ENCODE measurements around the gene SLC22A23.

SLC22A23 gene

DNA sequence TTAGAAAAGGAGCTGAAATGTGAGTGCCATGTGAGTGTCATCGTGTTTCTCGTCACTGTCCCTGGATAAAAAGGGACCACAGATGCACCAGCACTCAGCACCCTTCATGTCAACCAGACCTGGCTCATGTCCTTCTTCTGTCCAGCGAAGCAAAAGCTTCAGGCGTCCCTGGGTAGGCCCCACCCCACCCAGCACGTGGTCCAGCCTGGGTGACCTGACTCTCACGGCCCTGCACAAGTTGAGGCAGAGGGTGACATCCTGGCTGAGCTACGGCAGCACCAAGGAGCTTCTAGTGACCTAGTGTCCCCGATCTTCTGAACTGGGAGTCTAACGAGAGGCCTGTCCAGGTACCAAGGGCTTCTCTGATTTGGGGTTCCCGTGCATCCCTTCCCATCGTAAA lies 160.3 kb downstream of the SLC22A23 start:
- H3K27ac ChIP-seq (ENCODE audit: low read depth, low read length): no peak overlapping the region
- WGBS: 93% methylated on average over 11 of the region's 11 CpGs

DNA sequence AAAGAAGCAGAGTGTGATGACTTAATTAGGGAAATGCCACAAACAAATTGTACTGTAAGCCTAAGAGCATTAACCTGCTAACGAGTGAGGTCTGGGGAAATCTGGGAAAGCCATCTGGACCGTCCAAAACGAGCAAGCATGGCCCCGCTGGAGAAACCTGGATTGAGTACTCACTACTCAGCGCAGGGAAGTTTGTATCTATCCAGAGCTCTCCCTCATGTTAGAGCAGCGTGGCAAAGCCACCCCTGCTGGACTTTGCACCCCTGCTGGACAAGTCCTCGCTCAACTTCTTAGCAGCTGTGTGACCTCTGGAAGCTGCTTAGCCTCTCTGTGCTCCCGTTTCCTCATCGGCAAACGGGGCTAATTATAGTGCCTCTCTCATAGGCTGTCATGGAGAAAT lies 160.8 kb downstream of the SLC22A23 start:
- Histone ChIP-seq H3K4me1 (ENCODE audit: insufficient read depth, low read length) (no peaks in the 10 kb centered on the region), H3K27me3 (ENCODE audit: insufficient read depth, low read length) (no peaks in the 10 kb centered on the region), H3K4me3 (ENCODE audit: low read length) (no peak overlapping the region), H3K36me3 (ENCODE audit: insufficient read depth, low read length) (peaks cover 5% of the 10 kb centered on the region; the same call in 1 of the 2 replicates), H3K9ac (ENCODE audit: low read depth, low read length) (no peak overlapping the region), H3K27ac (ENCODE audit: low read depth, low read length) (no peak overlapping the region), H3K9me3 (ENCODE audit: insufficient read depth, low read depth, low read length) (no peaks in the 10 kb centered on the region)
- 93% methylated on average over 10 of the region's 10 CpGs for WGBS

More for the DNA sequence above, 160.3 kb downstream of the SLC22A23 start:
- H3K9ac ChIP-seq (ENCODE audit: low read depth, low read length): no peak overlapping the region
- peaks cover 5% of the 10 kb centered on the region; the same call in 1 of the 2 replicates for H3K36me3 ChIP-seq (ENCODE audit: insufficient read depth, low read length)
- H3K9me3 ChIP-seq (ENCODE audit: insufficient read depth, low read depth, low read length): no peaks in the 10 kb centered on the region
- H3K27me3 ChIP-seq (ENCODE audit: insufficient read depth, low read length): no peaks in the 10 kb centered on the region
- no peaks in the 10 kb centered on the region for H3K4me1 ChIP-seq (ENCODE audit: insufficient read depth, low read length)
- no peak overlapping the region for H3K4me3 ChIP-seq (ENCODE audit: low read length)

DNA sequence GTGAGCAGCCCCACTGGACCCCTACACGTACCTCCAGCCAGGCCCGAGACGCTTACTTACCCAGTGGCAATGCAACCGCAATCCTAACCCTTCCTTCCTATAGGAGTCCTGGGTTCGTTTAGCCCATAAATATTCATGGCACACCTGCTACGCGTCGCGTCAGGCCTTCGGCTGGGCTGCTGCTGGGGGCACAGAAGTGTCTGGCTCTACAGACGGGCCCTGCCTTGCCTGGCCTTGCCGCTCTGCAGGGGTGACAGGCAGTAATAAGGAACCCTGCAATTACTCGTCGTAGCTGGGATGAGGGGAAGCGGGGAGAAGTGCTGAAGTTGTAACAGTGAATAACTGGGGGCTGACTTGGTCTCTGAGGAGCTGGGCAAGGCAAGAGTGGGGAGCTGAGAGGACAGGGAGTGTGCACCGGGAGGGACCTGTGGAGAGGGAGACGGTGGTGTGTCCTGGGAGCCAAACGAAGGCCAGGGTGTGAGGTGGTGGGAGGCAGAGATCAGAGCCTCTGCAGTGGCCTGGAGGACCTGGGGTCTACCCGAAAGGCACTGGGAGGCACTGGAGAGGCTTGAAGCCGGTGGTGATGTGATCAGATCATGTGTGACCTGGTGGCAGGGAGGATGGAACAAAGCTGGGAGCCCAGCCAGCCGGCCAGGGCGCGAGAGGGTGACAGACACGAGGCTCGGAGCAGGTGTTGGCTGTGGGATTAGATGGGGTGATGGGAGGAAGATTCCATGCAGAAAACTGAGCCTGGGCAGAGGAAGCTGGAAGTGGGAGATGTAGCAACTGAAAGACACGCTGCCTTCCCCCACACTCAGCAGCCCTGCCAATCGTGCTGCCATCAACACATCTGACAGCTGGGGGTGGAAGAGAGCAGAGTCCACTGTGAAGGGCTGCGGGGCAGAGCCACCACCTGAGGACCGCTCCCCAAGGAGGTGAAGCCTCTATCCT lies 161.7 kb downstream of the SLC22A23 start:
- Histone ChIP-seq H3K36me3 (ENCODE audit: insufficient read depth, low read length) (peaks cover 11% of the 10 kb centered on the region; the same call in 1 of the 2 replicates), H3K9me3 (ENCODE audit: insufficient read depth, low read depth, low read length) (no peaks in the 10 kb centered on the region), H3K27me3 (ENCODE audit: insufficient read depth, low read length) (no peaks in the 10 kb centered on the region), H3K9ac (ENCODE audit: low read depth, low read length) (no peak overlapping the region), H3K4me1 (ENCODE audit: insufficient read depth, low read length) (no peaks in the 10 kb centered on the region), H3K4me3 (ENCODE audit: low read length) (no peak overlapping the region), H3K27ac (ENCODE audit: low read depth, low read length) (no peak overlapping the region)
- WGBS: 90% methylated on average over 29 of the region's 29 CpGs

DNA sequence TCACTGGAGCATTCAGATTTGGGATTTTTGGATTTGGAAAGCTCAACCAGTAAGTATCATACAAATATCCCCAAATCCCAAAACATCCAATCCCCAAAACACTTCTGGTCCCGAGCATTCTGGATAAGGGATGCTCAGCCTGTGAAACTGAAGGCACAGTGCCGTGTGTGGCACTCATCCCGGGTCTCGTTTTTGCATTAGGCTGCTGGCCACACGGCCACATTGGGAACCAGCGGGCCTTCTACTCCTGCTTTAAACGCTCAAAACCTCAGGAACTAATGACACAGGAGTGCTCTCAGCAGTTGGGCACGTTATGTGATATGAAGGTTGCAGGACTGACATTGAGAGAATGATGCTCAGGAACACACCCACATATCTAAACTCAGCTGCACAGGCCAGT lies 162.5 kb downstream of the SLC22A23 start:
- WGBS: 97% methylated on average over 8 of the region's 8 CpGs
- no peak overlapping the region for H3K4me3 ChIP-seq (ENCODE audit: low read length)
- H3K9ac ChIP-seq (ENCODE audit: low read depth, low read length): no peak overlapping the region
- no peaks in the 10 kb centered on the region for H3K27me3 ChIP-seq (ENCODE audit: insufficient read depth, low read length)
- no peak overlapping the region for H3K27ac ChIP-seq (ENCODE audit: low read depth, low read length)
- H3K9me3 ChIP-seq (ENCODE audit: insufficient read depth, low read depth, low read length): no peaks in the 10 kb centered on the region
- H3K4me1 ChIP-seq (ENCODE audit: insufficient read depth, low read length): no peaks in the 10 kb centered on the region
- H3K36me3 ChIP-seq (ENCODE audit: insufficient read depth, low read length): peaks cover 12% of the 10 kb centered on the region; the same call in 1 of the 2 replicates

DNA sequence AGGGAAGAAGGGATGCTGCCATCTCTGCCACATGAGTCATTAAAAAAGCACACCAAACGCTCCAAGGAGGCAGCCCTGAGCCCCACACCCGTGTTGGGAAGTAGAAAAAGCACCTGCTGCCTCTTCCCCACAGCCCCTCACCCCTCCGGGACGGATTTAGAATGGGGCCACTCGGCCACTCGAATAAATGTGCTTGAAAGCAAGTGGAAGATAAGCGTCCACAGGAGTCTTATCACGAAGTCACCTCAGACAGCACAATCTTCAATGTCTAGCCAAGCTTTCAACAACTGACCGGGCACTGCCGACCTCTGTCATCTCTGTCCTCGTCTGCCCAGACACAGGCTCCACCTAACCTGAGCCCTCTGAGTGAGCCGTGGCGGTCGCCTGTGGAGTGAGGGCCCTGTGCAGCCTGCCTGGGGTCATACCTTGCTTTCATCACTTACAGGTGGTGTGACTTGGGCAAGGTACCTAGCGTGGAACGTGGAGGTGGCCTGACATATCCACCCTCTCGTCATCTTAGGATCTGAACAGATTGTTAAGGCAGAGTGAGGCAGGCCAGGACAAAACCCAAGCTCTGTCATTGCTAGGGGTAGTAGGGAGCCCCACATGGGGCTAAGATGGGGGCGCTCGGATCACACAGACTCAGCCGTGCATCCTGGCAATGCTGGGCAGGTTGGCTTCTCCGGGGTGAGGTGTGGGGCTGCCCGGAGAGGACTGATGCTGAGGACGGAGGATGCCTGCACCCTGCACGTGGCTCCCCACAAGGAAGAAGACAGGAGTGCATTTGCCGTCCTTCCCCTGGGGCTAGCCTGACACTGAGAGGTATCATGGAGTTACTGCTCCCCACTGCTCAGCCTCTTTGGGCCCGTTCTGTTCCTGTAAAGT lies 163.3 kb downstream of the SLC22A23 start:
- Histone ChIP-seq H3K4me3 (ENCODE audit: low read length) (no peak overlapping the region), H3K27ac (ENCODE audit: low read depth, low read length) (no peak overlapping the region), H3K27me3 (ENCODE audit: insufficient read depth, low read length) (no peaks in the 10 kb centered on the region), H3K4me1 (ENCODE audit: insufficient read depth, low read length) (no peaks in the 10 kb centered on the region), H3K9ac (ENCODE audit: low read depth, low read length) (no peak overlapping the region), H3K36me3 (ENCODE audit: insufficient read depth, low read length) (peaks cover 12% of the 10 kb centered on the region; the same call in 1 of the 2 replicates), H3K9me3 (ENCODE audit: insufficient read depth, low read depth, low read length) (no peaks in the 10 kb centered on the region)
- WGBS: 94% methylated on average over 26 of the region's 26 CpGs

DNA sequence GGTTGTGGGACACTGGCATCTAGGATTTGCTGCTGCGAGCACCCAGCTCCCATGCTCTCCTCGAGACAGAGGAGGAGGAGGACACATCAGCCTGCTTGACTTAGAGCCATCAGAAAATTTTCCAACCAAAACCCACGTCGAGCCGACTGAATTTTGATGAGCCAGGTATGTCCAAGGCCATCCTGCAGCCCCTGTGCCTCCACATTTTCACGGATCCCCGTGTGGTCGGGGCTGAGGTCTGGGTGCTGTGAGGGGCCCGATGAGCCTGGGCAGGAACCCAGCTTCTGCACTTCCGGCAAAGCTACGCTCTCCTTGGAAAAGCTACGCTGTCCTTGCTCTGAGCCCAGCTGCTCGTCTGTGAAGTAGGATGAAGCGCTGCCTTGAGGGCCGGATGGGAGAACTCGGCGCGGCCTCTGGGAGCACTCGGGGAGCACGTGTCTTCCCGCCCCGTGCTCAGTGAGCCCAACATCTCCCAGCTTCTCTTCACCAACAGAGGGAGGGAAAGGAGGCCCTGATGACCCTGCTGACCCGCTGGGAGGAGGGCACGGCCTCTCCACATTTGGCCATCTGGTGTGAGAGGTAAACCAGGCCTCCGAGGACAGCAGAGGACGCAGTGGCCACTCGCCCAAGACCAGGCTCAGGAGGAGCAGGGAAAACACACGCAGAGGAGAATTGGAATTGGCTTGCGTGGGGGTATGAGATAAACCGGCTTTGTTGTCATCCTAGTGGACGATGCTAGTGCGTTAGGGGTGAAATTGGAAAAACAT lies 164.2 kb downstream of the SLC22A23 start:
- Histone ChIP-seq H3K36me3 (ENCODE audit: insufficient read depth, low read length) (peaks cover 15% of the 10 kb centered on the region; the same call in 1 of the 2 replicates), H3K4me3 (ENCODE audit: low read length) (no peak overlapping the region), H3K27ac (ENCODE audit: low read depth, low read length) (no peak overlapping the region), H3K27me3 (ENCODE audit: insufficient read depth, low read length) (no peaks in the 10 kb centered on the region), H3K4me1 (ENCODE audit: insufficient read depth, low read length) (no peaks in the 10 kb centered on the region), H3K9ac (ENCODE audit: low read depth, low read length) (no peak overlapping the region), H3K9me3 (ENCODE audit: insufficient read depth, low read depth, low read length) (no peaks in the 10 kb centered on the region)
- 95% methylated on average over 32 of the region's 32 CpGs for WGBS

DNA sequence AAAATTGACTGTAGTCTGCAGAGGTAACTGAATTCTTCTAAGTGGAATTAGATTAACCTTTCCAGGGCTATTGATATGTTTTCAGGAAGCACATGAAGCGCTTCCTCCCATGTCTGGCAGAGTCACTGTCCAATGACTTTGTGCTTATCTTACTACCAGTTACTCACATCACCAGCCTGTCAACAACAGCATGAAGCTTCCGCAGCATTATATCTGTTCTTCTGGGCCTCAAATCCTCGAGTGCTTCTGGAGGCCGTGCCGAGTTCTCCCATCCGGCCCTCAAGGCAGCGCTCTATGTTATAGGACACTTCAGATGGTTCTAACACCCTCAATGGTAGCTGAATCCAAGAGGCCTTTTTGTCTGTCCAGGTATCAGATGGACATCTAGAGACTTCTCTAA lies 164.9 kb downstream of the SLC22A23 start:
- 96% methylated on average over 7 of the region's 7 CpGs for WGBS
- H3K9ac ChIP-seq (ENCODE audit: low read depth, low read length): no peak overlapping the region
- no peaks in the 10 kb centered on the region for H3K9me3 ChIP-seq (ENCODE audit: insufficient read depth, low read depth, low read length)
- H3K27me3 ChIP-seq (ENCODE audit: insufficient read depth, low read length): no peaks in the 10 kb centered on the region
- H3K4me1 ChIP-seq (ENCODE audit: insufficient read depth, low read length): no peaks in the 10 kb centered on the region
- no peak overlapping the region for H3K27ac ChIP-seq (ENCODE audit: low read depth, low read length)
- peaks cover 18% of the 10 kb centered on the region; the same call in 1 of the 2 replicates for H3K36me3 ChIP-seq (ENCODE audit: insufficient read depth, low read length)
- H3K4me3 ChIP-seq (ENCODE audit: low read length): no peak overlapping the region

DNA sequence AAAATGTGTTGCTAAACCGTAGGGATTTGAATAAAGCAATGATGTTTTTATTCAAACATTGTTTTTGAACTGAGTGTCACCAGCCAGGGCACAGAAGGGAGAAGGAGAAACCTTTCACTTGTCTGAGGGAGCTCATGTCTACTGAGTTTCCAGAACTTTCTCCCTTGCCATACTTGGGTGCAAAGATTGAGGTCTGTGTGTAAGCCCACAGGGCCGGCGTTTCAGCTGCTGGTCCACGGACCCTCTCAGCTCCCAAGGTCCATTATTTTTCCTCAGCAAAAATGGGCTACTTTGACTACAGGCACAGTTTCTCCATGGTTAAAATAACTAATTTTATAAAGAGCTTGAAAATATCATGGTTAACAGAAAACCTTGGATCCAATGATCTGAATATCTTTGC lies 165.5 kb downstream of the SLC22A23 start:
- H3K9ac ChIP-seq (ENCODE audit: low read depth, low read length): no peak overlapping the region
- no peaks in the 10 kb centered on the region for H3K4me1 ChIP-seq (ENCODE audit: insufficient read depth, low read length)
- no peak overlapping the region for H3K4me3 ChIP-seq (ENCODE audit: low read length)
- H3K9me3 ChIP-seq (ENCODE audit: insufficient read depth, low read depth, low read length): no peaks in the 10 kb centered on the region
- peaks cover 22% of the 10 kb centered on the region; the same call in 1 of the 2 replicates for H3K36me3 ChIP-seq (ENCODE audit: insufficient read depth, low read length)
- H3K27ac ChIP-seq (ENCODE audit: low read depth, low read length): no peak overlapping the region
- H3K27me3 ChIP-seq (ENCODE audit: insufficient read depth, low read length): no peaks in the 10 kb centered on the region
- 94% methylated on average over 4 of the region's 4 CpGs for WGBS

DNA sequence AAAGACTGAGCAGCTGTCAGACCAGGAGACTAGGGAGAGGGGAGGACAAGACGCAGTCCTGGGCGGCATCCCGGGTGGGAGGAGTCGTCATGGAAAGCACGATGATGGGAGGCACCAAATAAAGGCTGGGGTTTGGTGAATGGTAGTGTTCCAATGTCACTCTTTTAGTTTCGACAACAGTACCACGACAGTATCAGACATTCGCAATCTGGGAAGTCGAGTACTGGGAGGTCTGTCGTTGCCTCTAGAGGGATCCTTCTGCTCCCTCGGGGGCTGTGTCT lies 166.0 kb downstream of the SLC22A23 start:
- Histone ChIP-seq H3K9me3 (ENCODE audit: insufficient read depth, low read depth, low read length) (no peaks in the 10 kb centered on the region), H3K9ac (ENCODE audit: low read depth, low read length) (no peak overlapping the region), H3K4me1 (ENCODE audit: insufficient read depth, low read length) (no peaks in the 10 kb centered on the region), H3K36me3 (ENCODE audit: insufficient read depth, low read length) (peaks cover 22% of the 10 kb centered on the region; the same call in 1 of the 2 replicates), H3K27ac (ENCODE audit: low read depth, low read length) (no peak overlapping the region), H3K27me3 (ENCODE audit: insufficient read depth, low read length) (no peaks in the 10 kb centered on the region), H3K4me3 (ENCODE audit: low read length) (no peak overlapping the region)
- 93% methylated on average over 11 of the region's 11 CpGs for WGBS

DNA sequence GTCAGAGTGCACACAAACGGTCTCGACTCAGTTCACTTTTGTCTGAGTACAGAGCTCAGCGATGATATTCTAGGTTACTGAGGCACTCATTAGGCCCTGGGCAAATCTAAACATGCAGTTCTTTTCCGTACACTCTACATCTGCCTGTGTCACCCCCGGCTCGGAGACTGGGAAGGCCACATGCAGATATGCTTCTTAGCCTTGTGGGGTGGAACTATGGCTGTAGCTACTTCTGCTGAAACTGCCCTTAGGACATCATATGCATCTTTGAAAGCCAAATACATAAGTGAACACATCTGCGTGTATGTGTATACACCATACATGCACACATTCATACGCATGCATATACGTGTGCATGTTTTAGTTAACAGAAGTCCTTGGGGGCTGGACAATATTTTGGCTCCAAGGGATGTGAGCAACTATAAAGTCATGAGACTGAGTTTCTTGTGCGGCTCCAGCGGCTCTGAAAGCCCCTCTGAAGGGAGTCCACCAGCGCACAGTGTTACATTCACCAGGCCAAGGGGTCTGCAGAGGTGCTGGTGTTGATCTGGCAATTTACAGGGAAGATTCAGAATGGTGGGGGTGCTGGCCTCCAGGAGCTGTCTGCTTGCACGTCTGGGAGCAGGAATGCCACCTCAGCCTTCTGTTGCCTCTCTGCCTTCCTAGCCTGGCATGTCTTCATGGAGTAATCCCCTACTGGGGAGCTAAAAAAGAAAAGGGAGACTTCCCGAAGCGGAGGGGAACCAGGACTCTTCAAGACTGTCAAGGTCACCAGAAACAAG lies 166.5 kb downstream of the SLC22A23 start:
- peaks cover 22% of the 10 kb centered on the region; the same call in 1 of the 2 replicates for H3K36me3 ChIP-seq (ENCODE audit: insufficient read depth, low read length)
- H3K27ac ChIP-seq (ENCODE audit: low read depth, low read length): no peak overlapping the region
- no peaks in the 10 kb centered on the region for H3K4me1 ChIP-seq (ENCODE audit: insufficient read depth, low read length)
- no peaks in the 10 kb centered on the region for H3K27me3 ChIP-seq (ENCODE audit: insufficient read depth, low read length)
- 95% methylated on average over 15 of the region's 15 CpGs for WGBS
- H3K9ac ChIP-seq (ENCODE audit: low read depth, low read length): no peak overlapping the region
- no peaks in the 10 kb centered on the region for H3K9me3 ChIP-seq (ENCODE audit: insufficient read depth, low read depth, low read length)
- no peak overlapping the region for H3K4me3 ChIP-seq (ENCODE audit: low read length)
